PFSK-1 (cell line): ENCODE measurements around the gene CYSTM1.

Experiments used
- POLR2AphosphoS5 ChIP-seq: IDR thresholded peaks from 2 replicates; pipeline ENCODE4 v1.6.1; 2012; ENCODE audit warnings: low read depth, mild to moderate bottlenecking, control low read depth, low read length, moderate library complexity
- SIN3A ChIP-seq: IDR thresholded peaks from 2 replicates; pipeline ENCODE4 v1.6.1; 2012; ENCODE audit warnings: mild to moderate bottlenecking, low read length, moderate library complexity, borderline replicate concordance; ENCODE audit not compliant: insufficient read depth
- TAF1 ChIP-seq: IDR thresholded peaks from 2 replicates; pipeline ENCODE4 v1.6.1; 2012; ENCODE audit warnings: low read length, control low read depth, borderline replicate concordance; ENCODE audit not compliant: insufficient read depth

DNA sequence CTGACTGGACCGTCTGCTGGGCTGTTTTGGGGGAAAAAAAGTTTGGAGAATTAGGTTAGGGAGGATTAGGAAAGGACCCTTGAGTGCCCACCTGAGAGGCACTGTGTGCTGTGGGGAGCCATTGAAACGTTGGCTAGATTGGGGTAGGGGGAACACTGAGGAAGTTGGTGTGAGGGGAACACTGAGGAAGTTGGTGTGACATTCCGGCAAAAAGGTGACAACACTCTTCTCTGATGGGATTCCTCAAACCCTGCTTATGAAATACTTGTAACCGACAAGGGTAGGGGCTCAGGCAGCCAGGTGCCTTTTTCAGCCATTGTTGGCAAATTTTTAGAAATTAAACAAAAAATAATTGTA is 1.0 kb downstream of the CYSTM1 start:
- TF ChIP-seq SIN3A (no peak), POLR2AphosphoS5 (no peak), TAF1 (no peak)
